HG02678 (cell line): ENCODE measurements around the gene WWP2.

Experiments used
- ATAC-seq: cut with Tn5 transposase; IDR thresholded peaks from one replicate; pipeline ENCODE4 v1.9.1; 2021; ENCODE audit warnings: mild to moderate bottlenecking, moderate library complexity; ENCODE audit not compliant: unreplicated experiment

WWP2 gene

GRCh38 chr16:69924041-69924775, 162.1 kb downstream of the WWP2 start:
- ATAC-seq: no peak

GRCh38 chr16:69924777-69925191, 162.7 kb downstream of the WWP2 start:
- ATAC-seq: no peak

GRCh38 chr16:69925311-69925710, 163.2 kb downstream of the WWP2 start:
- no peak for ATAC-seq

GRCh38 chr16:69926241-69926640, 164.1 kb downstream of the WWP2 start:
- ATAC-seq: no peak

GRCh38 chr16:69927056-69927757, 165.1 kb downstream of the WWP2 start:
- no peak for ATAC-seq

GRCh38 chr16:69928856-69929400, 166.8 kb downstream of the WWP2 start:
- no peak for ATAC-seq

GRCh38 chr16:69929480-69929879, 167.3 kb downstream of the WWP2 start:
- ATAC-seq: no peak

- ATAC-seq: peak; percentile 53
These were observed 168.1 kb downstream of the WWP2 start for GRCh38 chr16:69930117-69930776.

- no peak for ATAC-seq
These were observed 169.5 kb downstream of the WWP2 start for GRCh38 chr16:69931631-69932030.

- ATAC-seq: no peak
These were observed 170.1 kb downstream of the WWP2 start for GRCh38 chr16:69932228-69932627.

- no peak for ATAC-seq
These were observed 170.7 kb downstream of the WWP2 start for GRCh38 chr16:69932691-69933392.

- ATAC-seq: no peak
These were observed 171.9 kb downstream of the WWP2 start for GRCh38 chr16:69934044-69934443.

GRCh38 chr16:69934751-69935150, 172.6 kb downstream of the WWP2 start:
- ATAC-seq: no peak

GRCh38 chr16:69935278-69935711, 173.2 kb downstream of the WWP2 start:
- ATAC-seq: no peak

- no peak for ATAC-seq
These were observed 173.6 kb downstream of the WWP2 start for GRCh38 chr16:69935740-69936139.

GRCh38 chr16:69936252-69936651, 174.1 kb downstream of the WWP2 start:
- ATAC-seq: no peak

GRCh38 chr16:69936751-69937211, 174.6 kb downstream of the WWP2 start:
- ATAC-seq: no peak

- ATAC-seq: no peak
These were observed 175.4 kb downstream of the WWP2 start for GRCh38 chr16:69937465-69937951.

- no peak for ATAC-seq
These were observed 177.1 kb downstream of the WWP2 start for GRCh38 chr16:69938981-69939820.
